IPS-18c (cell line): Measurements from ENCODE around the gene TPPP.
"Not testable (repeated sequence)": the region's sequence is repeated elsewhere in the genome, so short reads cannot be mapped to it uniquely, and the experiment has no call there.

ENCODE experiments used
- H3K4me3 ChIP-seq: 2 replicates; pipeline ENCODE4 v1.7.0; 2013; ENCODE audit warnings: low read depth, mild to moderate bottlenecking, low read length, moderate library complexity; ENCODE audit not compliant: insufficient read depth
- H3K9me3 ChIP-seq: one replicate; pipeline ENCODE4 v1.6.1; 2013; ENCODE audit warnings: mild to moderate bottlenecking, low read length, moderate library complexity; ENCODE audit not compliant: control insufficient read depth, insufficient read depth

TPPP gene

DNA sequence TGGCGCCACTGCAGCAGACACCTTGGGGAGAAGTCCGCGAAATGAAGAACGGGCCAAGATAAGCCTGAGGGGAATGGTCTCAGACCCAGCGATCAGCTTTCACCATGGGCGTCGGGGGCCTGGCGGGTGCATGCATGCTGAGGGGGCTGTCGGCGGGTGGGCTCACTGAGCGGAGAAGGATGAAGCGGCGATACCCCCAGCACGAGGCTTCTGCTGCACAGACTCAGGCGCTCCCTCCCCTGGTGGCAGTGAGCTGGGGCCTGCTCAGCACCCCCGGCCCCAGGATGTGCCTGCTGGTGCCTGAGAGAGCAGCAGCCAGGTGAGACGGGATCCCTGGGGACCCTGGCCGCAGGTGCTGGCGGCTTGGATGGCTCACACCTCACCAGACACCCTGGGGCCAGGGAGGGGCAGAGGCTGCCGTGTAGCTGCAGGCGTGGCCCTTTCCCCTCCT lies 49.8 kb downstream of the TPPP start:
- peaks cover 1% of the 10 kb centered on the region for H3K9me3 ChIP-seq
- H3K4me3 ChIP-seq, result no peak overlapping the region

GRCh38 chr5:642481-642880 lies 50.7 kb downstream of the TPPP start:
- Histone ChIP-seq H3K9me3 (no peaks in the 10 kb centered on the region), H3K4me3 (no peak overlapping the region)

GRCh38 chr5:641331-641765 lies 51.8 kb downstream of the TPPP start:
- no peaks in the 10 kb centered on the region for H3K9me3 ChIP-seq
- H3K4me3 ChIP-seq, result no peak overlapping the region

- no peak overlapping the region for H3K4me3 ChIP-seq
- no peaks in the 10 kb centered on the region for H3K9me3 ChIP-seq
These were observed 52.5 kb downstream of the TPPP start for GRCh38 chr5:640461-641330.

- H3K9me3 ChIP-seq, result no peaks in the 10 kb centered on the region
- no peak overlapping the region for H3K4me3 ChIP-seq
These were observed 53.5 kb downstream of the TPPP start for GRCh38 chr5:639584-640213.

- Histone ChIP-seq H3K4me3 (no peak overlapping the region), H3K9me3 (no peaks in the 10 kb centered on the region)
These were observed 54.0 kb downstream of the TPPP start for GRCh38 chr5:639253-639530.

DNA sequence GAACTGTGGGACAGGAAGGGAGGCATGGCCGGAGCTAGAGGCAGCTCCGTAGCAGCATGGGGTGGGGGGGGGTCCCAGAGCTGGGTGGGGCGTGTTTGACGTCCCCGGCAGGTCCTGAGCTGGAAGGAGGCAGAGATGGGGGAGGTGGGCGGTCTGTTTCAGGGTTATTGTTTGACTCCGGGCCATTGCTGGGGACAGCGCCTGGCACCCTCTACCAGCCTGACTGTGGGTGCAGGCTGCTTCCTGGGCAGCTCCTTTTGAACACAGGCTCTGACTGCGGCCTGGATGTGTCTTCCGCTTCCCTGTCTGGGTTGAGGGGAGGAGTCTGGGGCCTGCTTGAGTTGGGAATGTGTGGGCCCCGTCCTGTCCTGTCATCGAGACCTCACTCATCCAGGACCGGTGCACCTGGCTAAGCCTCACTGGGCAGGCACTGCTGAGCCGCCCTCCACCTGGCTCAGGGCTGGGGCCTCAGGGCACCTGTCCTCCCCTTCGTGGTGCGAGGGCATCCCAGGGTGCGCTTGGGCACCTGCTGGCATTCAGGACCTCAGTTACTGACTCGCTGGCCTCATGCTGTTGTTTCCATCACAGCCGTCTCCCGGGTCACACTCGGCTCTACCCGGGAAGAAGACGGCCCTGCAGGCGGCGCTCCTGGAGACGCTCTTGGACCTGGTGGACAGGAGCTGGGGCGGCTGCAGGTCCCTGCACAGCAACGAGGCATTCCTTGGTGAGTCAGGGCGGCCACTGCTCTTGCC lies 54.5 kb downstream of the TPPP start:
- no peaks in the 10 kb centered on the region for H3K9me3 ChIP-seq

GRCh38 chr5:637581-638450 lies 55.3 kb downstream of the TPPP start:
- H3K4me3 ChIP-seq, result no peak overlapping the region
- no peaks in the 10 kb centered on the region for H3K9me3 ChIP-seq

More for the DNA sequence above, 54.5 kb downstream of the TPPP start:
- no peak overlapping the region for H3K4me3 ChIP-seq

DNA sequence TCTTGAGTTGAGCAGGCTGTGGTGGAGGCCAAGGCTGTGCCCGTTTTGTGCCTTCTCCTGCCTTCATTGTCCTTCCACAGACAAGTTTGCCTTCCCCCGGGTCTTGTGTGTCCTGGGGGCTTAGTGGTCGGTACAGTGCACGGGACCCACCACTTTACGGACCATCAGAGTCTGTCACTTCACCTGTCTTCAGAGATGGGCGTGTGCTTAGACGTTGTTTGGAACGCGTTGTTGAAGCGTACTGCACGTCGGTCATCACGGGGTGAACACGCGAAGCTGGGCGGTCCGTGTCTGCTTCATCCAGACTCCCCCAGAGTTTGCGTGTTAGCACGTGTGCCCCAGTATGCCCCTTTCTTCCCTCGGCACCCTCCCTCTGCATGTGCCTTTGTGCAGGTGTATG lies 56.2 kb downstream of the TPPP start:
- no peaks in the 10 kb centered on the region for H3K9me3 ChIP-seq

DNA sequence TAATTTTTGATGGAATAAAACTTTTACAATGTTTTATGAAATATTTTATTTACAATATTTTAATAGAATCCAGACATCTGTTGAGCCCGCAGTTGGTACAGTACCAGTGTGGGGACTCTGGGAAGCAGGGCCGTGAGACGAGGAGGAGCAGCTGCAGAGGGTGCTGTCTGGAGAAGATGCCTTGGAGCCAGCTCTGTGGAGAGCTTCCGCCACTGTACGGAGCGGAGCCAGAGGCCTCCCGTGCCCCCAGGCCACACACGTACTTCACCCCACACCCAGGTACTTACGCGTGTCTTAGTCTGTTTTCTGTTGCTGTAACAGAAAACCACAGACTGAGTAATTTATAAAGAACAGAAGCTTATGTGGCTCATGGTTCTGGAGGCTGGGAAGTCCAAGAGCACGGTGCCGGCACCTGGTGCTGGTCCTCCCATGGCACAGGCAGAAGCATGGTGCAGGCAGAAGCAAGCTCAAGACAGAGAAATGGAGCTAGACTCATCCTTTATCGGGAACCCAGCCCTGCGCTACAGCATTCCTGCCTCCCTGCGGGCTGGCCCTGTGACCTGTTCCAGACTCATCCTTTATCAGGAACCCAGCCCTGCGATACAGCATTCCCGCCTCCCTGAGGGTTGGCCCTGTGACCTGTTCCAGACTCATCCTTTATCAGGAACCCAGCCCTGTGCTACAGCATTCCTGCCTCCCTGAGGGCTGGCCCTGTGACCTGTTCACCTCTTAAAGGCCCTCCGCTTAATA lies 57.7 kb downstream of the TPPP start:
- H3K4me3 ChIP-seq, result no peak overlapping the region
- H3K9me3 ChIP-seq, result no peaks in the 10 kb centered on the region

More for the DNA sequence above, 56.2 kb downstream of the TPPP start:
- no peak overlapping the region for H3K4me3 ChIP-seq

DNA sequence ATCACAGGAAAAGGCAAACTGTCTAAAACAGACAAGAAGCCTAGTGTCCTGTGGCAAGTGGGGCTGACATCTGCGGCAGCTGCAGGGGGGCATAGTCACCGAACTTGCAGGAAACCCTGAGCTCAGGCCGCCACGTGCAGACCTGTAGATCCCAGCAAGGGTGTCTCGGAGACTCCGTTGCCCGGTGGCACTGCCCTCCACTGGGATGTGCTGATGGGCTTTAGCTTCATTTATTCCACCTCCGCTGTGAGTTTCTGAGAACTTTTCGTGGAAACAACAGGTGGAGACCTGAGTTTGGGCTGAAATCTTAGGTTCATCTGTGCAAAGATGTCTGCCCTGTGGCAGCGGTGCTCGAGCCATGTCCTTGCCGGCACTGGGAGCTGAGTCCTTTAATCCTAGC lies 59.0 kb downstream of the TPPP start:
- H3K9me3 ChIP-seq, result no peaks in the 10 kb centered on the region
- no peak overlapping the region for H3K4me3 ChIP-seq

DNA sequence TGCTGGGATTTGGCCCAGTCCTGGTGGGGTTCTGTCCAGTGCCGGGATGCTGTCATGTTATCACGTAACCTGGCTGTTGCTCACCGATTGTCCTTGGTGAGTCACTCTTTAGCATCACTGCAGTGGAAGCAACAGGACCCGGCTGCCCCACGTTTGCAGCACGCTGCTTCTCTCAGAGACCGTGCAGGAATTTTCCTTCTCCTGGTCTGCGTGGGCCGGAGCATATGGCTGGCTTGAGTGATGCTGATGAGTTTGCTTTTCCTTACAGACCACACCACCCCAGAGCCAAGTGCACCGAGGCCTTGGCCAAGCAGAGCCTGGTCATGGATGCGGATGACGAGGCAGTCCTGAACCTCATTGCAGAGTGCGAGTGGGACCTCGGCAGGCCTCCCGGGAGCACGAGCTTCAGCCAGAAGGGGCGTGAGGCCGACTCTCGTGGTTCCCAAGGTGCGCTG lies 59.6 kb downstream of the TPPP start:
- Histone ChIP-seq H3K4me3 (no peak overlapping the region), H3K9me3 (no peaks in the 10 kb centered on the region)

GRCh38 chr5:628351-629205 lies 64.6 kb downstream of the TPPP start:
- H3K4me3 ChIP-seq, H3K9me3 ChIP-seq: not testable (repeated sequence)

- Histone ChIP-seq H3K9me3 (no peaks in the 10 kb centered on the region), H3K4me3 (no peak overlapping the region)
These were observed 65.3 kb downstream of the TPPP start for GRCh38 chr5:627840-628239.

- no peak overlapping the region for H3K4me3 ChIP-seq
- H3K9me3 ChIP-seq, result no peaks in the 10 kb centered on the region
These were observed 66.3 kb downstream of the TPPP start for GRCh38 chr5:626850-627249.

DNA sequence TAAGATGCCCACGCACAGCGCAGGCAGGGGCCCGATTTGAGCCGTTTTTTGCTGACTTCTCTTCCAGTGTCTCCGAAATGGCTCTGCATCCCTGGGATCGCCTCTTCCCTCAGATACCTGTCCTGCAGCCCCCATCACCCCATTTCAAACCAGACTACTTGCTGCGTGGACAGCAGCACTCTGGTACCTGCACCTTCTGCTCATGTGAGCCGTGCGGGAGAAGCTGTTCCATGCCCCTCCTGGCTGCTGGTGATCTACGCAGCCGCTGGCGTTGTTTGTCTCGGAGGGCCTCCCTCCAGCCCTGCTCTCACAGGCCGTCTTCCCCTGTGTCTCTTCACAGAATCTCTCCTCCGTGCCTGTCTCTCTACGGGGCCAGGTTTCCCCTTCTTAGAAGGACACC lies 67.6 kb downstream of the TPPP start:
- Histone ChIP-seq H3K9me3 (no peaks in the 10 kb centered on the region), H3K4me3 (no peak overlapping the region)
